Left renal cortex interstitium (tissue), 4 donors: Measurements from ENCODE around the gene PTGIR. TPM values are rescaled to one million over a fixed set of nuclear protein-coding genes. Genes with fewer than 3 reads are reported as not detected.

Experiments
- DNase-seq, 4 donors: peaks; one replicate each; pipeline ENCODE4 v3.0.0-alpha.2; 2013; ENCODE audit warnings: low read depth in 4 of 4, low spot score in 2 of 4, missing footprints in 1 of 4
- polyA plus RNA-seq, 4 donors: library from polyadenylated mRNA; unstranded; fragments of 120-200 nt; gene quantifications; one replicate each; pipeline ENCODE4 v1.2.1, GENCODE V29; 2013; ENCODE audit not compliant: insufficient read length in 4 of 4

Gene PTGIR, protein sequence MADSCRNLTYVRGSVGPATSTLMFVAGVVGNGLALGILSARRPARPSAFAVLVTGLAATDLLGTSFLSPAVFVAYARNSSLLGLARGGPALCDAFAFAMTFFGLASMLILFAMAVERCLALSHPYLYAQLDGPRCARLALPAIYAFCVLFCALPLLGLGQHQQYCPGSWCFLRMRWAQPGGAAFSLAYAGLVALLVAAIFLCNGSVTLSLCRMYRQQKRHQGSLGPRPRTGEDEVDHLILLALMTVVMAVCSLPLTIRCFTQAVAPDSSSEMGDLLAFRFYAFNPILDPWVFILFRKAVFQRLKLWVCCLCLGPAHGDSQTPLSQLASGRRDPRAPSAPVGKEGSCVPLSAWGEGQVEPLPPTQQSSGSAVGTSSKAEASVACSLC
- 1 to 10 TPM; 2.1 to 3.1 (median 2.5) TPM for polyA plus RNA-seq

DNA sequence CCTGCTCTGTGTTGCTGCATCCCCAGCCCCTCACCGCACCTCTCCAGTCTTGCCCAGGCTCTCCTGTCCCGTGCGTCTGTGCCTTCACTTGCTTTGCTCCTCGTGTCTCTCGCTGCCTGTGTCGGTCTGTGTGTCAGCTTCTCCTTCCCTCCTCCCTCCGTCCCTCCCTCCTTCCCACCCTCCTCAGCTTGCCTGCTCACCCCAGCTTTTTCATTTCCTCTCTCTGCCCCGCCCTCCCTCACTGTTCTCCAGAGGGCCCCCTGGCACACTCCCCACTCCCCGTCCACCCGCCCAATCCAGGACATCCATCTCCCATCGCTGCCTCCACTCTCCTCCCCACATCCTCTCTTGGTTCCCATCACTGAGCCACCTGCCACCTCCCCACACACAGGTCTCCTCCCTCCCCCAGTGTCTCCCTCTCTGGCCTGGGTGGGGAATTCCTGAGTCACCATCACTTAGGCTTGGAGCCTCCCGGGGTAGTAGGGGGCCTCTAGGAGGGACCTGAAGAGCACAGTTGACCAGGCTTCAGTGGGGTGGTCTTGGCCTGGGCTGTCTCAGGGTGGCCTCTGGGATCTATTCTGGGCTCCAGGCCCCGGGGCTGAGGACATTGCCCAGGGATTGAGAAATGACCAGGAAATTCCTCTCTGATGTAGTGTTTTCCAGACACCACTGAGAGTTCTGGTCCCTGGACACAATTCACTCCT, at the start of gene PTGIR:
TSS of gene PTGIR (minus strand) at position 132 of the 704 bp plus-strand sequence. CDS start 864 bp downstream, outside the sequence.
- no peak for DNase-seq

DNA sequence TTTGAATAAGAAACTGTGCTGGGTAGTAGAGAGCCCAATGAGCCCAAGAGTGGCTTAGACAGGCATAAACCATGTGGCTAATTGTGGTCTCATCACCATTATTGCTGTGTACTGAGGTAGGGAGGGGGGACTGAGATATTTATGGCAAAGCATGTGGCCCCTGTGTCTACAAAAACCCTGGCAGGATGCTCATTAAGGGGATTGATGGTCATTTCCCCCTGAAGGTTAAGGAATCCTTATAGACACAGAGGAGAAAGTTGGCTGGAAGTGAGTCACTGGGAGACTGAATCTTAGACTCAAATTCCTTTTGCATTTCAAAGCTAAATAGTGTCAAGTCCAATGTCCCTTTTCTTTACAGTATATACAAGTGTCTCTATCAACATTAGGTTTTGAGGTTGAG, 45.9 kb upstream of the PTGIR start:
- DNase-seq, result no peak

DNA sequence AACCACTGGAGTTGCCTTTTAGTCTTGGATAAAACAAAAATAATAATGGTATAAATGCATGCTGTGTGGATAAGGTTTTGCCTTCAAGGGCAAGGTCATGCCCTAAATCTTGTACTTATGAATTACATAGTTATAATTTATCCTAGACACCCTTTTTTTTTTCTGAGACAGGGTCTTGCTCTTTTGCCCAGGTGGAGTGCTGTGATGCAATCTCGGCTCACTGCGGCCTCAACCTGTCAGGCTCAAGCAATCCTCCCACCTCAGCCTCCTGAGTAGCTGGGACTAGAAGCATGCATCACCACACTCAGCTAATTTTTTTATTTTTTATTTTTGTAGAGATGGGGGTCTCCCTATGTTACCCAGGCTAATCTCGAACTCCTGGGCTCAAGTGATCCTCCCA, 43.8 kb upstream of the PTGIR start:
- no peak for DNase-seq

DNA sequence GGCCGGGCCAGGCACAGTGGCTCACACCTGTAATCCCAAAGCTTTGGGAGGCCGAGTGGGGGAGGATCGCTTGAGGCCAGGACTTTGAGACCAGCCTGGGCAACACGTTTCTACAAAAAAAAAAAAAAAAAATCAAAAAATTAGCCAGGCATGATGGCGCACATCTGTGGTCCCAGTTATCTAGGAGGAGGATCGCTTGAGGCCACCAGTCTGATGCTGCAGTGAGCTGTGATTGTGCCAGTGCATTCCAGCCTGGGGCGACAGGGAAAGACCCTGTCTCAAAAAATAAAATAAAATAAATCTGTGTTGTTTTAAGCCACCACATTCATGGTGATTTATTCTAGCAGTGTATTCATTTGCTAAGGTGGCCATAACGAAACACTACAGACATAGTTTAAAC, 40.2 kb upstream of the PTGIR start:
- no peak for DNase-seq

DNA sequence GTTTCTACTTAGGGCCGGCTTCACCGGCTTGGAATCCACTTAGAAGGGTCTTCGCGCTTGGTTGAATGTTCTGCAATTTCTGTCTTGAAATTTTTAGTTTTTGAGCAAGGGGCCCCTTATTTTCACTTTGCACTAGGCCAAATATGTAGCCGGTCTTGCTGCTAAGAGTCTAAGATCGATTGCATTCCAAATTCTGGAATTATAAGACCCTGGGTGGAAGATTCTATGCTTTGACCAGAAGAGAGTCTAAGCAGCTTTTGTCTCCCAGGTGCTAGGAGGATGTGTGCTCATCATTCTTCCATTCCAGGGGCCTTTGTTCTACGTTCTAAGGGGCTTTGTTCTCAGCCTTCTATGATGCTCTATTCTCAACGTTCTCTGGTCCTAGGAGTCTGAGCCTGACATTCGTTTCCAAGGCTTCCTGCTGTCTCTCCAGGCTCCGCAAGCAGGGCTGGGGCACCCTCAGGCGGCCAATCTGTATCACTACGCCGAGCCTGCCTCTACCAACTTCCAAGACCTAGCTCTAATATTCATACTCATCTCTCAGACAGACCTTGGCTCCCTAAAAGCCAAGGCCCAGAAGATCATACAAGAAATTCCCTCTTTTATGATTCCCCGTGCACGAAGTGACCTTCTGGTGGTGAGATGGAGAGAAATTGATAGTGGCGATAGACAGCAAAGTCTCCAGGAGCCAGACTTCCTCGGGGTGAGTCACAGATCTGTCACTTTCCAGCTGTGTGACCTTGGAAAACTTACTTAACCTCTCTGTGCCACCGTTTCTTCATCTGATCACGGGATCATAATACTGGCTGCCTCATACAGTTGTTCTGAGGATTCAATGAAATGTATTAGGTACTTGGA, 37.1 kb upstream of the PTGIR start:
- peak in 3 of 4 donors; percentile 57 to 76 (median 71) for DNase-seq

DNA sequence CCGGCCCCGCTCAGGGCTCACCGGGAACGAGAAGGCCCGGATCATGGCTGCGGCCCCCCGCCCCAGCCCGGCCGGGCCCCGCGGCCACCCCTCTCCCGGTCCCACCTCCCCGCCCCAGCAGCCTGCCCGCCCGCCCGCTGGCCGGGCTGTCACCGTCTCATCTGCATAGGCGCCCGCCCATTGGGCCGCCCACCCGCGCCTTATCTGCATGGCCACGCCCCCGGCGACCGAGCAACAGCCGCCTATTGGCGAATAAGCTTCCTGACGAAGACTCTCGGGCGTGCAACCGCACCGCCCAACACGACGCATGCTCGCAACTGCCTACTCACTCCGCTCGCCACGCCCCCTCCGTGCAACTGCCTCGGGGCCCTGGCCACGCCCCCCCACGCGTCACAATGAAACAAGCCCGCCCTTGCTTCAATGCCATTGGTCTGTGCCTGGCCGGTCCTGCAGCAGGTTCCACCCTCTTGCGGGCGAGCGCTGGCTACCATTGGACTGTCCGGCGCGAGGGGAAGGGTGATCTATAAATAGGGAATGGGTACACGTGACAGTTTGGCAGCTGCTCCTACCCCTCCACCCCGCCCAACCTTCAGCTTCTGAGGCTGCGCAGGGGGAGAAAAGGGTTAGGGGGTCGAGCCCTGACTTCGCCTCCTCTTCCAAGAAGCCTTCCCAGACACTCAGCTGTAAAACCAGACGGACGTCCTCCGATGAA, 36.3 kb upstream of the PTGIR start, which contains the start of gene DACT3:
TSS of gene DACT3 (minus strand) at position 163 of the 712 bp plus-strand sequence. CDS start at position 45, 118 bp downstream.
- DNase-seq, result peak; percentile 95 to 100 (median 100)

DNA sequence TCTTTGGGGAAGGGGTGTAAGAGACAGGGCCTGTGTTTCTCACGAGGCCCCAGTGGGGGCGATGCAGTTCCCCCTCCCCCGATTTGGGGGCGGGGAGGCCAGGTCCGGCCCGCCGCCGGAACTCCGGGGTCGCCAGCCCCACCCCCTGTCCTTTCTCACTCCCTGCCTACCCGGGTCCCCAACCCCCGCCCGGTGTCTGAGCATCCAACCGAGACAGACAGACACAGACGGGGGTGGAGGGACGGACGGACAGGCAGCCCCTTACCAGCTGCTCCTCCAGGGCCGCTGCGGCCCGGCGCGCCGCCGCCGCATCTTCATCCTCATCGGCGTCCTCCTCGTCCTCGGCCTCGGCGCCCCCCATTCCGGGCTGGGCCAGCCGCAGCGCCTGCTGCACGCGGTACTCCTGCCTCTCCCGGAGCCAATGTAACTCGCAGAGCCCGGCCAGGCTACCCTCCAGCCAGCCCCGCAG, 35.7 kb upstream of the PTGIR start:
- DNase-seq, result peak in 1 of 4 donors; percentile 25

DNA sequence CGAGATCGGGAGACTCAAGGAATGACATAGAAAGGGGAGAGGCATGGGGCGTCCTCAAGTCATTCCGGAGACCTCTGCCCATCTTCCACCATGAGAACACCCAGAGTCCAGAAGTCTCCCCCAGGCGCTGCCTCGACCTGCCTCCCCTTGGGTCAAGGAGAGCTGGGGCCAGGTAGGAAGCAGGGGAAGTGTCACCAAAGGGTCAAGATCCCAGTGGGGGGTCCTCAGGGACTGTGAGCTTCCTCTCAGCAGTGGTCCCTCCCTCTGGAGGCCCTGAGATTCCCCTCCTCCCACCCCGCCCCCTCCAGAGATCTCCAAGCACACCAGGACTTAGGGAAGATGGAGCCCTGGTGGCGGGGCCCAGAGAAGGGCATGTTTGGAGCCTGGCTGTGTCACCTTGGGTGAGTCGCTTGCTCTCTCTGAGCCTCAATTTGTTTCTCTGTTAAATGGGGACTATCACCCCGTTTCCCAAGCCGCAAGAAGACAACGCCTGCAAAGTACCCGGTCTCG, 35.2 kb upstream of the PTGIR start:
- peak in 3 of 4 donors; percentile 41 to 66 (median 42) for DNase-seq

DNA sequence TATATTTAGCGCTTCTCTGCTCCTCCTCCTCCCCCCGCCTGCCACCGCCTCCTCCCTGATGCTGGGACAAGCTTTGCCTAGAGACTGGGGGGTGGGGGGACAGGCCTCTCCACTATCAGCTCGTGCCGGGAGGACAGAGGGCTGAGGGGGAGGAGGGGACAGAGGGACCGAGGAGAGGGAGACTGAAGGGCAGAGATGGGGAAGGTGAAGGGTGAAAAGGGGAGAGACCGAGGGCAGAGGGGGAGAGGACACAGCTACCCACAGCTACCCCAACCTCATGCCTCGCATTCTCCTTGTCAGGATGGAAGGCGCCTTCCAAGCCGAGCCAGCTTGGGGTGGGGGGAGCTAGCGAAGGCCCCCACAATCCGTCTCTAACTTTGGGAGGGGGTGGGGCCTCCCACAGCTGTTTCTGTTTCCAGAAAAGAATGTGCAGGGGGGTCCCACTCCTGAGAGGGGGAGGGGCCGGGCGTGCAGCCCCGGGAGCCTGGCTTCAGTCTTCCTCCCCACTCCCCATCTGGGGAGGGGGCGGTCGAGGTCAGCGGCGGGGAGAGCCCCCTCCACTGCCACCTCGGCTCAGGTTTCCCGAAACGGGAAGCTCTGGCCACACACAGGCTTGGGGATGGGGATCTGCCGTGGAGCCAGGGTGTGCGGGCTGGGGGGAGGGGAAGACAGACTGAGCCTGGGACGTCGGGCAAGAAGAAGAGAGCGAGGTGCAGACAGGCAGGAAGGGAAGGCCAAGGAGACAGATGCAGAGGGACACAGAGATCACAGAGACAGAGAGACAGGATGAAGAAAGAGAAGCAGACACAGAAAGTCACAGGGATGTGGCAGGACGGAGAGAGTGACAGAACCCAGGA, 34.5 kb upstream of the PTGIR start:
- DNase-seq, result peak in 3 of 4 donors; percentile 50 to 62 (median 53)

DNA sequence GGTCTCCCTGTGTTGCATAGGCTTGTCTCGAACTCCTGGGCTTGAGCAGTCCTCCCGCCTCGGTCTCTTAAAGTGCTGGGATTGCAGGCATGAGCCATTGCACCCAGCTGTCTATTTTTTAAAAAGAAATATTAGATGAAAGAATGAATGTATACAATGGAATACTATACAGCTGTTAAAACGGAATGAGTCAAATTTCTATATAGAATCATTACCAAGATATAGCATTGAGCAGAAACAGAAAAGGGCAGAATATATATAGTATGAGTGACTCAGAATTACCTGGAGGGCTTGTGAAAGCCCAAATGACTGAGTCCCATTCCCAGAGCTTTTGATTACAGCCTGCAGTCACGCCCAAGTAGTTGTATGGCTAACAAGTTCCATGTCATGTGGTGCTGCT, 31.7 kb upstream of the PTGIR start:
- DNase-seq, result no peak

DNA sequence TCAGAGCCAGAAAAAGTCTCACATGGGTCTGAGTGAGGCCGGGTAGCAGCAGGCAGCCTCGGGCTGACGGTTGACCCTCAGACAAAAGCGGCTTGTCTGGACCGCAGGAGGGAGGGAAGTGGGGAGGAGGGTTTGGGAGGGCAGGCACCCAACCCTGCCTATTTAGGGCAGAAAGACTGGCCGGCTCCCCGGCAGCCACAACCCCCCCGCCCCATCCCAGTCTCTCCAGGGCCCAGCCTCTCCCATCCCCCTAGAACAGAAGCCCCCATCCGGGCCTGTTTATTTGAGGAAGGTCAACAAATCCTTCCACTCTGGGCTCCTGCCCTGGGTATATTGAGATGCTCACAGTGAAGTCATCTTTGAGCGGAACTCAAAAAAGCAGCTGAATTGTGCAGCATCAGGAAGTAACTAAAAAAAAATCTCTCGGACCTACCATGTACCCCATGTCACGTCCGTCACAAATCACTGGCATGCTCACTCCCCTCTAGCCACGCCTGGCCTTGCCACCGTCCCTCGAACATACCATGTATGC, 29.8 kb upstream of the PTGIR start:
- no peak for DNase-seq

DNA sequence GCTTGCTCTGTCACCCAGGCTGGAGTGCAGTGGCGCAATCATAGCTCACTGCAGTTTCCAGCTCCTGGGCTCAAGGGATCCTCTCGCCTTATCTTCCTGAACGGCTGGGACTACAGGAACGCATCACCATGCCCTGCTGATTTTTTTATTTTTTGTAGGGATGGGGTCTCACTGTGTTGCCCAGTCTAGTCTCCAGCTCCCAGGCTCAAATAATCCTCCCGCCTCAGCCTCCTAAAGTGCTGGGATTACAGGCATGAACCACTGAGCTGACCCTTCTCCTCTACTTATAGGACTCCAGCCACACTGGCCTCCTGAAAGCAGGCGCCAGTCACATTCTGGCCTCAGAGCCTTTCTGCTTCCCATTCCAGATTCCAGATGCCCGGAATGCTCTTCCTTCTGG, 25.6 kb upstream of the PTGIR start:
- DNase-seq, result no peak

DNA sequence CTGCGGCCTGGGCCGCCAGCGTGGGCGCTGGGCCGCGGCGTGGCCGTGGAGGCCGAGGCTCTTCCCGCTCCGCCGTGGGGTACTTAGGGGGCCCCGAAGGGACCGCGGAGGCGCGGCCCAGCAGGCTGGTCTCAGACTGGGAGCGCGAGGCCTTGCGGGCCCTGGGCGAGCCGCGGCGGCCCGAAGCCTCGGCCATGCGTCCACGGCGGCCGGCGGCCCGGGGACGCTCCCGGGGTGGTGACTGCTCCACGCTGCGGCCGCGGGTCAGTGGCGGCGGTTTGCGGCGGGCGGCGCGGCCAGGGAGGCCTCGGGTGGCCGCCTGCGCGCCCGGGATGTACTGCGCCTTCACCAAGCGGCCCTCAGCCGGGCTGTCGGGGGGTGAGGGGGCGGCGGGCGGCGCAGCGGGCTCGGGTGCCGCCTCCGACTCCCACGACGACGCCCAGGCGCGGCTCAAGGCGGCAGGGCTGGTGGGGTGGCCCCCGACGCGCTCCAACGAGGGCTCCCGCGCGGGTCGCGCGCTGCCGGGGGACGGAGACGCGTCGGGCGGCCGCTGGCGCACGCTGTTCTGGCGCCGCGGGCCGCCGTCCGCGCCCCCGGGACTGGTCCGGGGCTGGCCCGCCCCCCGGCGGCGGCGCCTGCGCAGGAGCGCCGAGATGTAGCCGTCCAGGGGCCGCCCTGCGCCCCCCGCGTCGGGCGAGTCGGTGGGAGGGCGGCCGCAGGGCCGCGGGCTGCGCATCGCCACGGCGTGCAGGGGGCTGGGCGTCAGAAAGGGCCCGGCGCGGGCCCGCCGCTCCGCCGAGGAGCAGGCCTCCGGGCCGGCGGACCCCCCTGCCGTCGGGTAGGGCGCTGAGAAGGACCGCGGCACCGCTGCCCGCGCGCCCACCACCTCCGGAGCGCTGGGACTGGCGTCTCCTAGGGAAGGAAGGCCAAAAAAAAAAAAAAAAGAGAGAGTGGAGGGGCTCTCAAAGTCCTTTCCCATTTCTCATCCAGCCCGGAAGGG, 24.4 kb upstream of the PTGIR start:
- DNase-seq, result no peak

DNA sequence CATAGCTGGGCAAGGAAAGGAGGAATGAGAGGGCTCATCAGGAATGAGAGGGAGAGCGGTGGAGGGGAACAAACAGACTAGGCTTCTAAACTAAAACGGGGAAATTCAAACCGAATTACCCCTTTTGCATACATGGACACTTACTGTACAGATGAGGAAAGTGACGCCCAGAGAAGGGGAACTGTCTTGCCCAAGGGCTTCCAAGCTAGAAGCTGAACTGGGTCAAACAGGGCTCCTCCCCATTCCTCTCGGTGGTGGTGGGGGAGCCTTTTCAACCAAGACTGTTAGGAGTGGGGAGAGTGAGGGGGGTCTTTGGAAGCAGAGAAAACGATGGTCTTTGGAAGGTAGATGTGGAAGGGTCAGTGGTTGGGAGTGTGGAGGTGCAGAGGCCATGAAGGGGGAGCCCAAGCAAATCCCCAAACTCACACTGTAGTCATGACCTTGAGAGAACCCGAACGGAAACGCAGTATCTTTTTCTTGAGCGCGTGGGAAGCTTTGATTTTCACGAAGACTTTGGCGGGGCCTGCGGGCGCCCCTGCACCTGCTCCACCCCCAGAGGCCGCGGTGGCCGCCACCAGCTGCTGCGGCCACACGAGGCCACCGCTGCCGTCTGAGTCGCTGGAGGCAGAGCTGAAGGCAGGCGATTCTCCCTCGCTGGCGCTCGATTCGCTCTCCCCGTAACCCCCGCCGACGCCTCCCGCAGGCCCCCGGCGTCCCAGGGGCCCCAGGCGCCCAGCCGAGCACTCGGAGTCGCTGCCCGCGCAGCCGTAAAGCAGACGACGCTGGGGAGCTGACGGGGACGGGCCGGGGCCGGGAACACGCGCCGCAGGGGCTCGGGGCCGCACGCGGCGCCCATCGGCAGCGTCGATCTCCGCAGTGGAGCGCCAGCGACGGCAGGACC, 23.4 kb upstream of the PTGIR start:
- no peak for DNase-seq

DNA sequence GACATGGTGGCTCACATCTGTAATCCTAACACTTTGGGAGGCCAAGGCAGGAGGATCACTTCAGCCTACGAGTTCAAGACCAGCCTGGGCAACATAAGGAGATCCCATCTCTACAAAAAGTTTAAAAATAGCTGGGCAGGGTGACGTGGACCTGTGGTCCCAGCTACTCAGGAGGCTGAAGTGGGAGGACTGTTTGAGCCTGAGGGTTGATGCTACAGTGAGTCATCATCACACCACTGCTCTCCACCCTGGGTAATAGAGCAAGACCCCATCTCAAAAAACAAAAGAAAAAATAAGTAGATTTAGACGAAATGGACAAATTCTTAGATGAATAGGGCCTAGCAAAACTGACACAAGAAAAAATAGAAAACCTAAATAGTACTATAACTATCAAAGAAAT, 21.5 kb upstream of the PTGIR start:
- no peak for DNase-seq

DNA sequence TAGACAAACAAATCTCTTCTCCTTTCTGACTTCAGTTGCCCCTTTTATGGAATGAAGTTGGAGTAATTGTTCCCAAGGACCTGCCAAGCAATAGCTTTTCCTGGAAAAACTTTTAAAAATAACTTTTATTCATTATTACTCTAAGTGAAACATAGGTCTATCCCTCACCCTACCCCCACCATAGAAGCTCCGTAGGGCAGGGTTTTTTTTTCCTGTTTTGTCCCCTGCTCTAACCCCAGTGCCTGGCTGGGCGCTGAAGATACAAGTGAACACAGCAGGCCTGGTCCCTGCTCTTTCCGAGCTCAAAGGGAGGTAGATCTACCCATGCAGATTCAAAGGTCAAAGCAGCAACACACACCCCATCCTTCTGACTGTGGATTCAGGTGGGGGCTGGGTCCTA, 19.8 kb upstream of the PTGIR start:
- no peak for DNase-seq
